GM18861 (cell line): ENCODE data around the gene SIRPB1.
"Not testable (repeated sequence)": the region's sequence is repeated elsewhere in the genome, so short reads cannot be mapped to it uniquely, and the experiment has no call there.

Source experiments
- ATAC-seq: cut with Tn5 transposase; IDR thresholded peaks from one replicate; pipeline ENCODE4 v1.9.1; 2021; ENCODE audit not compliant: unreplicated experiment

SIRPB1 gene

GRCh38 chr20:1600736-1601135 lies 19.1 kb downstream of the SIRPB1 start:
- no peak for ATAC-seq

- no peak for ATAC-seq
Measured at GRCh38 chr20:1595333-1595732, 24.5 kb downstream of the SIRPB1 start.

DNA sequence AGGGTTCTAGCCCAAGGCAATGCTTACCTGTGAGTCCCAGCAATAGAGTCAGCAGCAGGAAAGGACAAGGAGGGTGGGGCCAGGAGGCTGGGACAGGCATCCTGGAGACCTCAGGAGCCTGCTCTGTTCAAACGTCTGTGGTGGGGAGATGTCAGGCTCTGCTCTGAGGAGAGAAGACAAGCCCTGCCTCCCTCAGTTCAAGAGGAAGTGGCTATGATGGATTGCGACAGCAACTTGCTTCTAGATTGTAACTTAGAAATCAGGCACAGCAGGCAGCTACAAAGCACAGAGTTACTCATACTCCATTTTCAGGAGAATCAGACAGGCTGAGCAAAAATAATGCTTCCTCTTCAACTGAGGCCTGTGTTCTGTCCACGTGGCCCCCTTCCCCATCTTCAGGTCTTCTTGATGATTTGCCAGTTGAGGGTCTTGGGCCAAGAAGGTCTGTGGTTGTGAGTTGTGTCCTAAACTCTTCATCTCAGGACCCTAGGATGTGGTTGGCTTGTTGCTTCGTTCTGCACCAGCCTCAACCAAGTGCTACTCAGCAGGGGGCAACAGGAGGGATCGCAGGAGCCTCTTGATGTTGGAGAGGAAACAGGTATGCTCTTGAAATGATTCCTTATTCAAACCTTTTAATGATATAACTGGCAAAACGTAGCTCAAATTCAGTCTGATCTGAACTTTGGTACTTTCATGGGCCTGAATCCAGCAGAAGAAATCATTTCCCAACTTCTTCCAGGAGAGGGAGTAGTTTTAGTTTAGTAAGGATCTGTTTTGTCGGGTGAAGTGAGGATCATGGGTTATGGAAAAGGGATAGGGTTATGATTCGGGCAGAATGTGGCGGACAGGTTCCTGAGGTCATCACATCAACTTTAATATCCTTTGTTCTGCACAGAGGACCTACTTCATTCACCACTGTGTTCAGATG lies 31.0 kb downstream of the SIRPB1 start:
- ATAC-seq = no peak

DNA sequence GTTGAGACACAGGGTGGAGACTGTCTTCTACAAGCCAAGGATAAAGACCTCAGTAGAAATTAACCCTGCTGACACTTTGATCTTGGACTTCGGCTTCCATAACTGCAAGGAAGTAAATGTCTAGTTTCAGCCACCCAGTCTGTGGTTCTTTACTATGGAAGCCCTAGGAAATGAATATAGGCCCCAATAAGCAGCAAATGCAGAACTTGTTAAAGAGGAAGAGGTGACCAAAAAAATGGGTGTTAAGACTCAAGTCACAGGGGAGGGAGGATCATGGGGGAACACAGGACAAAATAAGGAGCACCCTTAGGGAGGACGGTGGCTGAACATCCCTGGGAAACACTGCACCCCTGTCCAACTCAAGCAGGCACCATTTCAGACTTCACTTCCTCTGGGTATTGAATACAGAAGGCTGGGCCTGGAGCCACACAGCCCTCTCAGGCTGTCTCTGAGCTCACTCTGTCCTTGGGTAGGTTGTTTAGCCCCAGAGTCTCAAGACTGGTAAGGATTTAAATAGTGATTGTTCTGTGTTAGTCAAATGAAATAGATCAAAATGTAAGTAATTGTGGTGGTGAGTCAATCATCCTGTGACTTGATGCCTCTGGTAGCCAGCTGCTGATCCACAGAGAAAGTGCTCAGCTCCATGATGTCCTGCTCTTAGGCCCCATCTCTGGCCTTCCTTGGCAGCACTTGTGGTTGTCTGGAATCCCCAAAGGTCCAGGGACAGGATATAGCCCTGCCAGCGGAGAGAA lies 31.9 kb downstream of the SIRPB1 start:
- ATAC-seq = no peak

DNA sequence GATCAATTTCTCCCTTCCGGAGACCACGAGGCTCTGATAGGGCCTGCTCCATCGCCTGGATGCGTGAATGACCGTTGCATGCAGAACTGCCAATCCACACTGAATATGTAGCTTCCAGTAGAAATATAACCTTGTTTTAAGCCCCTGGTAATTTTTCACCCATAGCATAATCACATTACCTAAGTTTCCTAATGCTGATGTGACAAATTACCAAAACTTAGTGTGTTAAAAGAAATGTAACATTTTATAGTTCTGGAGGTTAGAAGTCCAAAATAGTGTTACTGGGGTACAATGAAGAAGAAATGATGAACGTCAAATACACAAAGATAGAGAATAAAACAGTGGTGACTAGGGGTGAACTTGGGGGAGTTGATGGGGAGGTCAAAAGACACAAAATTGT lies 40.3 kb downstream of the SIRPB1 start:
- ATAC-seq = no peak

GRCh38 chr20:1577906-1578305 lies 41.9 kb downstream of the SIRPB1 start:
- no peak for ATAC-seq

DNA sequence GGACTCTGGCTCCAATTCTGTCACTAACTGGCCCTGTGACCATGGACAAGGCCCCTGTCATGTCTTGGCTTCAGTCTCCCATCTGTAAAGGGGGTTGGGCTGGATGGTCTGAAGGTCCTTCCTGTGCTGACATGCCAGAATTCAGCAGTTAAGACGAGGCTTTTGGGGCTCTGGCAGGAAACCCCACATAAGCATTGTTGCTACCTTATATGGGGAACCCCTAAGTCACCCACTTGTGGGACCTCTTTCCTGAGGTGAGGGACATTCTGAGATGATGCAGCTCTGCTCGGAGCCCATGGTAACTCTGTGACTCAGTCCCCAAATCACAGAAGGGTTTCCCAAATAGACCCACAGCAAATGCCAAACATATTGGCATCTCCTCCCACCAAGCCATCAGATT lies 42.5 kb downstream of the SIRPB1 start:
- not testable (repeated sequence) for ATAC-seq

DNA sequence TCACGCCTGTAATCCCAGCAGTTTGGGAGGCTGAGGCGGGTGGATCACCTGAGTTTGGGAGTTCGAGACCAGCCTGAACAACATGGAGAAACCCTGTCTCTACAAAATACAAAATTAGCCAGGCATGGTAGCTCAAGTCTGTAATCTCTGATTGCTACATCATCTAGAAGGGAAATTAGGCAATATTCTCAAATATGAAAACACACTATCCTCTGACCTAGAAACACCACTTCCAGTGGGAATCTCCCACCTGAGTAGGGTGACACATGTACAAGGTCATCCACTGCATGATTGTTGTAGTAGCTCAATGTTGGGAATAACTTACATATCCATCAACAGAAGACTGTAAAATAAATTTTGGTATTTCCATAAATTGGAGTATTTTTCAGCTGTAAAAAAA lies 43.2 kb downstream of the SIRPB1 start:
- no peak for ATAC-seq

- not testable (repeated sequence) for ATAC-seq
Measured at GRCh38 chr20:1576003-1576402, 43.8 kb downstream of the SIRPB1 start.

- not testable (repeated sequence) for ATAC-seq
Measured at GRCh38 chr20:1571583-1571982, 48.2 kb downstream of the SIRPB1 start.
